Kidney capillary endothelial cell (primary cell): ENCODE results near the gene PRTFDC1.
A peak's percentile ranks its signal among the peaks of the same experiment; 100 is the strongest.
"Not testable (repeated sequence)": the region's sequence is repeated elsewhere in the genome, so short reads cannot be mapped to it uniquely, and the experiment has no call there.

Experiments used
- DNase-seq: peaks from one replicate; pipeline ENCODE4 v3.0.0-alpha.2; 2018; ENCODE audit warnings: low spot score

The PRTFDC1 gene

GRCh38 chr10:24930427-24930826 is 22.0 kb downstream of the PRTFDC1 start:
- DNase-seq, result no peak

GRCh38 chr10:24929904-24930303 is 22.5 kb downstream of the PRTFDC1 start:
- DNase-seq, result no peak

- no peak for DNase-seq
Observed at GRCh38 chr10:24929056-24929544, 23.3 kb downstream of the PRTFDC1 start.

- DNase-seq, result no peak
Observed at GRCh38 chr10:24928163-24928562, 24.2 kb downstream of the PRTFDC1 start.

GRCh38 chr10:24926557-24926956 is 25.8 kb downstream of the PRTFDC1 start:
- no peak for DNase-seq

- no peak for DNase-seq
Observed at GRCh38 chr10:24925799-24926198, 26.6 kb downstream of the PRTFDC1 start.

GRCh38 chr10:24924483-24924882 is 27.9 kb downstream of the PRTFDC1 start:
- not testable (repeated sequence) for DNase-seq

- DNase-seq, result not testable (repeated sequence)
Observed at GRCh38 chr10:24922222-24922868, 30.1 kb downstream of the PRTFDC1 start.

GRCh38 chr10:24920907-24921881 is 31.2 kb downstream of the PRTFDC1 start:
- DNase-seq, result peak; percentile 94

GRCh38 chr10:24920192-24920591 is 32.2 kb downstream of the PRTFDC1 start:
- not testable (repeated sequence) for DNase-seq

- not testable (repeated sequence) for DNase-seq
Observed at GRCh38 chr10:24919629-24920028, 32.8 kb downstream of the PRTFDC1 start.

- DNase-seq, result no peak
Observed at GRCh38 chr10:24917979-24918378, 34.4 kb downstream of the PRTFDC1 start.

- no peak for DNase-seq
Observed at GRCh38 chr10:24917493-24917892, 34.9 kb downstream of the PRTFDC1 start.

- DNase-seq, result no peak
Observed at GRCh38 chr10:24916365-24916764, 36.0 kb downstream of the PRTFDC1 start.

GRCh38 chr10:24915304-24915703 is 37.1 kb downstream of the PRTFDC1 start:
- no peak for DNase-seq

- no peak for DNase-seq
Observed at GRCh38 chr10:24914148-24914547, 38.3 kb downstream of the PRTFDC1 start.

- DNase-seq, result no peak
Observed at GRCh38 chr10:24912215-24912614, 40.2 kb downstream of the PRTFDC1 start.

GRCh38 chr10:24911029-24911428 is 41.4 kb downstream of the PRTFDC1 start:
- no peak for DNase-seq

GRCh38 chr10:24910574-24910973 is 41.8 kb downstream of the PRTFDC1 start:
- DNase-seq, result no peak

GRCh38 chr10:24908793-24909423 is 43.5 kb downstream of the PRTFDC1 start:
- peak; percentile 73 for DNase-seq

- DNase-seq, result no peak
Observed at GRCh38 chr10:24907956-24908355, 44.5 kb downstream of the PRTFDC1 start.

GRCh38 chr10:24906372-24906771 is 46.0 kb downstream of the PRTFDC1 start:
- DNase-seq, result no peak
